Measurements from ENCODE around the gene DUSP22. TPM values are rescaled to one million over a fixed set of nuclear protein-coding genes. Genes with fewer than 3 reads are reported as not detected.

DUSP22 gene
- total and polyA plus RNA-seq, 7 donors: 31.6 to 58.0 (median 49.7) TPM

DNA sequence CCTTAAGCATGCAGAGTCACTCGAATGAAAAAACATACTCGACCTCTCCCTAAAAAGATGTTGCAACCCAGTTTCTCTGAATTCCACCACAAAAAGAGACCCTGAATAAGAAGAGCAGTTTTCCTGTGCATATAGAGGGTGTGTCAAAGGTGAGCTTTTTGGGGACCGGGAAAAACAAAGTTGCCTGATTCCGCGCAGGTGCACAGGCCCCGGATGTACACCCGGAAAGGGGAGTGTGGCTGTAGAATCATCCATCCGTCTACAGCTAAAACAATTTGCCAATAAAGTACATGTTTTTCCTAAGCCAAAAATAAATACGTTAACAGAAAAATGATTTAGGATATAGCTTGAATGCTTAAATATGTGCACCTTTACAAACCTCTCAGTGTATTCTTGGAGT, 58.1 kb downstream of the DUSP22 start:
- TF ChIP-seq CTCF (IDR thresholded peaks at IDR 0.05): no peak
- no peak overlapping the region for H3K27ac ChIP-seq
- H3K4me3 ChIP-seq: no peak overlapping the region
- intact Hi-C loops (cut with DNase I): no loop called here
- no peaks in the 10 kb centered on the region for H3K27me3 ChIP-seq (ENCODE audit: insufficient read depth in 3 of 3, low read length in 2 of 3)
- H3K36me3 ChIP-seq (ENCODE audit: insufficient read depth in 1 of 2, low read depth in 1 of 2): peaks cover 0 to 21% of the 10 kb centered on the region in 2 donors
- H3K9me3 ChIP-seq: no peaks in the 10 kb centered on the region
- ATAC-seq: no peak
- DNase-seq: no peak
- WGBS, 3 donors: 90 to 92% (median 92%) methylated on average over 9 of the region's 9 CpGs
- H3K4me1 ChIP-seq: no peaks in the 10 kb centered on the region

DNA sequence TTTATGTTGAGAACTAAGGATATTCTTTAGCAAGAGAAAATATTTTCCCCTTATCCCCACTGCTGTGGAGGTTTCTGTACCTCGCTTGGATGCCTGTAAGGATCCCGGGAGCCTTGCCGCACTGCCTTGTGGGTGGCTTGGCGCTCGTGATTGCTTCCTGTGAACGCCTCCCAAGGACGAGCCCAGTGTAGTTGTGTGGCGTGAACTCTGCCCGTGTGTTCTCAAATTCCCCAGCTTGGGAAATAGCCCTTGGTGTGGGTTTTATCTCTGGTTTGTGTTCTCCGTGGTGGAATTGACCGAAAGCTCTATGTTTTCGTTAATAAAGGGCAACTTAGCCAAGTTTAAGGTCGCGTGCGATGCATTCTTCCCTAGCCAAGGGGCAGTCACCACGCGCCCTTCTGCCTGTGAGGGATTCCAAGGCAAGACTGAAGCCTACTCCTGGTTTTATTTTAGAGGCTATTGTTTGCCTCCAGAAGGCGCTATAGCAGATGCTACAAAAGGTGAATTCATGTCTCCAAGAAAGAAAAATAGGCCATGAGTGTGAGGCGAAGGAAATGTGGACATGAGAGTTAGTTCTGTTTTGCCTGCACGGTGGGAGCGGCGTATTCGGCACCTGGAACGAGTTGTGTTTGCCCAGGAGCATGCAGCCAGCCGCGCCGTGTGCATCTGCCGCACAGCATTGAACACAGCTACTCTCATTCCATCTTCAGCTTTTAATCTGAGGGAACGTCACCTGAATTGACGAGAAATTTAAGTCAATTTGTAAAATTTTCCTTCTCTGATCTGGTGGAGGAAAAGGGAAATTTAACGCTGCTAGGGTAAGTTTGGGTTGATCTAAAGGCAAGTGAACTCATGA, 59.0 kb downstream of the DUSP22 start:
- peaks cover 0 to 21% of the 10 kb centered on the region in 2 donors for H3K36me3 ChIP-seq (ENCODE audit: insufficient read depth in 1 of 2, low read depth in 1 of 2)
- DNase-seq: no peak
- intact Hi-C loops (cut with DNase I): no loop called here

GRCh38 chr6:351867-352289, 59.6 kb downstream of the DUSP22 start:
- TF ChIP-seq CTCF (IDR thresholded peaks at IDR 0.05): no peak
- ATAC-seq: no peak
- Histone ChIP-seq H3K4me1 (no peaks in the 10 kb centered on the region), H3K27me3 (ENCODE audit: insufficient read depth in 3 of 3, low read length in 2 of 3) (no peaks in the 10 kb centered on the region), H3K36me3 (ENCODE audit: insufficient read depth in 1 of 2, low read depth in 1 of 2) (peaks cover 0 to 21% of the 10 kb centered on the region in 2 donors), H3K27ac (no peak overlapping the region), H3K9me3 (no peaks in the 10 kb centered on the region), H3K4me3 (no peak overlapping the region)
- no peak for DNase-seq
- 75 to 81% (median 80%) methylated on average over 4 of the region's 4 CpGs for WGBS, 3 donors
- intact Hi-C loops (cut with DNase I): no loop called here

More for the DNA sequence above, 59.0 kb downstream of the DUSP22 start:
- TF ChIP-seq CTCF (IDR thresholded peaks at IDR 0.05): no peak
- WGBS, 3 donors: 87 to 88% (median 88%) methylated on average over 31 of the region's 31 CpGs
- ATAC-seq: no peak
- Histone ChIP-seq H3K4me1 (no peaks in the 10 kb centered on the region), H3K9me3 (no peaks in the 10 kb centered on the region), H3K4me3 (no peak overlapping the region), H3K27me3 (ENCODE audit: insufficient read depth in 3 of 3, low read length in 2 of 3) (no peaks in the 10 kb centered on the region), H3K27ac (no peak overlapping the region)

DNA sequence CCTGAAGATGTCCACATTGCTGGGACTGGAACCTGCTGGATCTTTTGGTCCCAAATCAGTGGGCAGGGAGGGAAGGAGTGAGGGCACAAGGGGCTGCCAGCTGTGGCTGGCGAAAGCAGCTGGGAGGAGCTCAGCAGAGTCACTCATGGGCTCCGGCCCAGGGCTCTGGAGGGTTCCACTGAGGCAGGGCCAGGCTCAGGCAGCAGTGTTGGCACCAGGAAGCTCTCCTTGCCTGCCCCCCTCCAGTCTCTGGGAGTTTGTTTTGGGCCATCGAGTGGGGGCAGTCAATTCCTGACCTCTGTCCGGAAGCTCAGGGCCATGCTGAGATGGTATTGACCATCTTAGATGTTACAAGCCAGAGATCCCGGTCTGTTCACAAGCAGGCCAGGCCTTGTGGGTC, 60.2 kb downstream of the DUSP22 start:
- intact Hi-C loops (cut with DNase I): no loop called here
- Histone ChIP-seq H3K36me3 (ENCODE audit: insufficient read depth in 1 of 2, low read depth in 1 of 2) (peaks cover 0 to 21% of the 10 kb centered on the region in 2 donors), H3K4me1 (no peaks in the 10 kb centered on the region), H3K9me3 (no peaks in the 10 kb centered on the region), H3K4me3 (no peak overlapping the region), H3K27me3 (ENCODE audit: insufficient read depth in 3 of 3, low read length in 2 of 3) (no peaks in the 10 kb centered on the region), H3K27ac (no peak overlapping the region)
- ATAC-seq (no peak), DNase-seq (no peak)
- 81 to 90% (median 86%) methylated on average over 5 of the region's 5 CpGs for WGBS, 3 donors
- TF ChIP-seq CTCF (IDR thresholded peaks at IDR 0.05): no peak

All from psoas muscle (tissue), 8 donors.